ENCODE data around the gene B3GNT8. TPM values are rescaled to one million over a fixed set of nuclear protein-coding genes. Genes with fewer than 3 reads are reported as not detected.

Gene B3GNT8
- total RNA-seq, 1 experiment from 2014 or later = 0.96 TPM

- H4K20me1 ChIP-seq (ENCODE audit: control insufficient read depth, insufficient read depth, insufficient read length) = no peaks in the 10 kb centered on the region
- H3T11ph ChIP-seq (ENCODE audit: low read length) = no peak overlapping the region
- DNase-seq = no peak
- H4K5ac ChIP-seq (ENCODE audit: insufficient read length, low read depth, low read length) = no peak overlapping the region
- Mint-ChIP-seq H3K27me3 (ENCODE audit: low read depth) (no peaks in the 10 kb centered on the region; the same call in none of the 2 replicates), H3K36me3 (ENCODE audit: insufficient read depth in 1 of 3, low read depth in 3 of 3) (peaks cover 8 to 45% (median 44%) of the 10 kb centered on the region in 3 experiments), H3K4me3 (no peak overlapping the region), H3K27ac (no peak overlapping the region; a peak in 1 of 7 replicates), H3K9me3 (no peaks in the 10 kb centered on the region), H3K4me1 (no peaks in the 10 kb centered on the region)
- H3K27me3 ChIP-seq (ENCODE audit: insufficient read depth, low read length) = no peaks in the 10 kb centered on the region
- no peak overlapping the region for H2BK120ac ChIP-seq (ENCODE audit: low read depth, low read length, poor library complexity, severe bottlenecking)
- H2BK20ac ChIP-seq (ENCODE audit: low read depth, low read length, poor library complexity, severe bottlenecking) = no peak overlapping the region
- H3K27ac ChIP-seq (ENCODE audit: insufficient read length, low read depth, low read length) = no peak overlapping the region
- H2AFZ ChIP-seq (ENCODE audit: low read length) = no peak overlapping the region
- no peaks in the 10 kb centered on the region for H3K9me3 ChIP-seq (ENCODE audit: control insufficient read depth, low read depth, low read length)
- TF ChIP-seq CTCF (conservative IDR thresholded peaks at IDR 0.05) = no peak
- WGBS (ENCODE audit: extremely low coverage, insufficient read length, low lambda C conversion rate) = no CpG with 5 or more reads among the region's 12 CpGs
- no peaks in the 10 kb centered on the region for H3K4me1 ChIP-seq (ENCODE audit: insufficient read depth, low read length)
- no peak overlapping the region for H3K14ac ChIP-seq (ENCODE audit: insufficient read depth, low read length)
- H3K79me2 ChIP-seq (ENCODE audit: insufficient read depth, low read length) = no peaks in the 10 kb centered on the region
- no peaks in the 10 kb centered on the region for H3K79me1 ChIP-seq (ENCODE audit: insufficient read depth, low read depth, low read length, poor library complexity, severe bottlenecking)
- H3K23me2 ChIP-seq (ENCODE audit: insufficient read length, low read depth, low read length, poor library complexity, severe bottlenecking) = peaks cover 4% of the 10 kb centered on the region
- H2AK5ac ChIP-seq (ENCODE audit: insufficient read length, low read length) = no peak overlapping the region
- H3K9ac ChIP-seq (ENCODE audit: extremely low read depth, insufficient read length, low read length) = no peak overlapping the region
- H3K4me2 ChIP-seq (ENCODE audit: insufficient read depth, insufficient read length, low read length) = no peak overlapping the region
- no peak overlapping the region for H2BK12ac ChIP-seq (ENCODE audit: insufficient read length, low read depth, low read length)
- no peak overlapping the region for H4K8ac ChIP-seq (replicated peaks; ENCODE audit: insufficient read length, low read depth, low read length)
- no peak overlapping the region for H2BK15ac ChIP-seq (ENCODE audit: low read depth, low read length)
- H4K91ac ChIP-seq (ENCODE audit: insufficient read length, low read depth, low read length) = no peak overlapping the region
- no peak overlapping the region for H2BK5ac ChIP-seq (ENCODE audit: insufficient read length, low read length)
- H3K4ac ChIP-seq (ENCODE audit: low read depth, low read length) = no peak overlapping the region
- no peak overlapping the region for H3K23ac ChIP-seq (ENCODE audit: insufficient read length, low read depth, low read length)
- no peak overlapping the region for H3K56ac ChIP-seq (ENCODE audit: insufficient read length, low read depth, low read length)
- no peak overlapping the region for H3K18ac ChIP-seq (ENCODE audit: insufficient read length, low read depth, low read length)
These were observed 10.9 kb downstream of the B3GNT8 start for GRCh38 chr19:41416194-41416674.
